ENCODE measurements around the gene GSN.

Gene GSN

DNA sequence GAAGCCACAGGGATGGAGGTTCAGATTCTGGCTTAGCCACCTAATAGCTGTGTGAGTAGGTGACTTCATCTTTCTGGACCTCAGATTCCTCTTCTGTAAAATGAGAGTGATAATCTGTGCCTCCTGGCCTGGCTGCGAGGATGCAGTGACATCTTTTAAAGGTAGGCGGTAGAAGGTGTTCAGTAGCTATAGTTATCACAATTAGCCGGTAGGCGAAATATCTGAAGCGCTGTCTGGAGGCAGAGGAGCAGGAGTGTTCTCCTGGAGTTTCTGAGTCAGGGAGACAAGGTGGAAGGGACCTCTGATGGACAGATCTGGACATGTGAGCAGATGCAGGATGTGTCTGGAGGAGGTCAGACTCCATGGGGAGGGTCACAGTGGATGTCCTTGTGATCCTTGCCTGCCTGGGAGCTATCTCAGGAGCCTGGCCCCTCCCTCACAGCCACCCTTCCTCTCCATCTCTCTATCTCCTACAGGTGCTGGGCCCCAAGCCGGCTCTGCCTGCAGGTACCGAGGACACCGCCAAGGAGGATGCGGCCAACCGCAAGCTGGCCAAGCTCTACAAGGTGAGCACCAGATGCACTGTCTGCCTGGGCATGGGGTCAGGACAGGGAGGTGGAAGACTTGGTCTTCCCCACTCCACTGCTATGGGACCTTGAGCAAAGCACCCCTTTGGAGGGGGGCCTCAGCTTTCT, 45.6 kb downstream of the GSN start:
- no peak overlapping the region for H3K4me3 ChIP-seq (ENCODE audit: low read length)
- DNase-seq (ENCODE audit: low read depth, low spot score) = no peak

DNA sequence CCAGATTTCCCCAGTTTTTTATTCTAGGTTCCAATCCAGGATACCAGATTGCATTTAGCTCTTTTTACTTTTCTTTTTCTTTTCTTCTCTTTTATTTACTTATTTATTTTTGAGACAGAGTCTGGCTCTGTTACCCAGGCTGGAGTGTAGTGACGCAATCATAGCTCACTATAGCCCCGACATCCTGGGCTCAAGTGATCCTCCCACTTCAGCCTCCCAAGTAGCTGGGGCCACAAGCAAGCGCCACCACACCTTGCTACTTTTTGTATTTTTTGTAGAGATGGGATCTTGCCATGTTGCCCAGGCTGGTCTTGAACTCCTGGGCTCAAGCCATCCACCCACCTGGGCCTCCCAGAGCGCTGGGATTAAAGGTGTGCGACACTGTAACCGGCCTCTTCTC, 48.4 kb downstream of the GSN start:
- DNase-seq (ENCODE audit: low read depth, low spot score) = no peak

GRCh38 chr9:121316852-121317373, 49.0 kb downstream of the GSN start:
- H3K4me3 ChIP-seq (ENCODE audit: low read length) = no peak overlapping the region
- DNase-seq (ENCODE audit: low read depth, low spot score) = no peak

More for the DNA sequence above, 48.4 kb downstream of the GSN start:
- H3K4me3 ChIP-seq (ENCODE audit: low read length) = no peak overlapping the region

DNA sequence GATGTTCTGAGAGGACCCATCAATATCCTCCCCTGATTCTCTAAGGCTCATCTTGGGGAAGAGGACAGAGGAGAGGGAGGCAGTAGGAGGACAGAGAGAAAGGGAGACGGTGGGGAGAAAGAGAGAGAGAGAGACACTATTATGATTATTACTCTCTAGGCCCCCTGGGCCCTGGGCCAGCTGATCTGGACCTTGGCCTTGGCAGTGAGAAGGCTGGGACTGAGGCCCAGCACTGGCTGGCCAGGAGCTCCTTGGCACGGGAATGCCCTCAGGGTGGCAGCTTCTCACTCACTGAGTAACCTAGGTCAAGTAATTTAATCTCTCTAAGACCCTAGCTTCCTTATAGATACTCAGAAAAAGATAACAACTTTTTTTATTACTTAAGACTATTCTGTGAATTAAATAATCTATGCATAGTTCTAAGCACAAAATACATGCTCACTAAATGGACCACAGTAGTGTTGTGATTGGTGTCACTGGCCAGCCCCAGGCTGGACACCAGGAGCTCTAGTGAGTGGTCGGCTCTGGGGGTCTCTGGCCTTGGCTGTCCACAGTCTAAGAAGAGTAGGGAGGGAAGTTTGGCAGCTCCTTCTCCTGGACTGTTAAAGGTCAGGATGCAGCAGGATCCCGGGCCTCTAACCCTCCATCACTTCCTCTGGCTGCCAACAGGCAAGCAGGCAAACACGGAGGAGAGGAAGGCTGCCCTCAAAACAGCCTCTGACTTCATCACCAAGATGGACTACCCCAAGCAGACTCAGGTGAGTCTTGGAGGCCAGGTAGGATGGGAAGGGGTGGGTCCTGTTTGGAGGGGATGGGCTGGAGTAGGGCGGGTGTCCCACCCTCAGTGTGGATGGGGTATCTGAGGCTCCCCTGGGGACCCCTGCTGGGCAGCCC, 50.0 kb downstream of the GSN start:
- DNase-seq (ENCODE audit: low read depth, low spot score) = no peak
- no peak overlapping the region for H3K4me3 ChIP-seq (ENCODE audit: low read length)

- no peak overlapping the region for H3K4me3 ChIP-seq (ENCODE audit: low read length)
- DNase-seq (ENCODE audit: low read depth, low spot score) = no peak
Observed at GRCh38 chr9:121318631-121319382, 50.8 kb downstream of the GSN start.

- DNase-seq (ENCODE audit: low read depth, low spot score) = no peak
- H3K4me3 ChIP-seq (ENCODE audit: low read length) = no peak overlapping the region
Observed at GRCh38 chr9:121319383-121319780, 51.4 kb downstream of the GSN start.

DNA sequence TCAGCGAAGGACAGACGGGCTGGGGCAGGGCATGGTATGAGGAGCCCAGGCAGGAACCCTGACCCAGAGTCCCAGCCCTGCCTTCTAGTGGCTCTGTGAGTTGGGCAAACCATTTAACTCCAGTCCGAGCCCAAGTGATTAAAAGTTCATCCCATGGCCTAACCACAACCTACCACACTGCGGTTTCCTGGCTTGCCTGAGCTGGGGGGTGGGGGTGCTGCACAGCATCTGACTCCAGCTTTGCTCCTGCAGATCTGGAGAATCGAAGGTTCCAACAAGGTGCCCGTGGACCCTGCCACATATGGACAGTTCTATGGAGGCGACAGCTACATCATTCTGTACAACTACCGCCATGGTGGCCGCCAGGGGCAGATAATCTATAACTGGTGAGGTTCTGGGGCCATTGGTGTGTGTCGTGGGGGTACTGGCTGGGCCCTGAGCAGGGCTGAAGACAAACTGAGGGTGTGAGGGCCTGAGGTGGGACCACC, 53.1 kb downstream of the GSN start:
- no peak overlapping the region for H3K4me3 ChIP-seq (ENCODE audit: low read length)
- peak; percentile 16 for DNase-seq (ENCODE audit: low read depth, low spot score)

GRCh38 chr9:121322037-121322736, 54.2 kb downstream of the GSN start:
- H3K4me3 ChIP-seq (ENCODE audit: low read length) = no peak overlapping the region
- no peak for DNase-seq (ENCODE audit: low read depth, low spot score)

- no peak for DNase-seq (ENCODE audit: low read depth, low spot score)
- H3K4me3 ChIP-seq (ENCODE audit: low read length) = no peak overlapping the region
Observed at GRCh38 chr9:121322737-121323448, 54.9 kb downstream of the GSN start.

- no peak for DNase-seq (ENCODE audit: low read depth, low spot score)
- H3K4me3 ChIP-seq (ENCODE audit: low read length) = no peak overlapping the region
Observed at GRCh38 chr9:121323449-121324151, 55.6 kb downstream of the GSN start.

DNA sequence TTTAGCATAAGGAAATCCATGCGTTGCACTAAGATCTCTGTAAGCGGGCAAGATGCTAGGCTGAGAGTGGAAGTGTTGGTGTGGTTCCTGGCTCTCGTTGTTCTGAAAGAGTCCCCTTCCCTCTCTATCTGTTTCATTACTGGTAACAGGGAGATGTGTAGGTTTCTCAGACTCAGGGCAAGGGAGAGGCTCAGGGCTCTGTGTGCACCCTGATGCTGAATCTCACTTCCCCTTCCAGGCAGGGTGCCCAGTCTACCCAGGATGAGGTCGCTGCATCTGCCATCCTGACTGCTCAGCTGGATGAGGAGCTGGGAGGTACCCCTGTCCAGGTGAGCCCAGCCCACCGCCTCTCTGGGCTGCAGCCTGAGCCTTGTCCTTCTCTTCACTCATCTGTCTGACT, 56.4 kb downstream of the GSN start:
- no peak for DNase-seq (ENCODE audit: low read depth, low spot score)
- H3K4me3 ChIP-seq (ENCODE audit: low read length) = no peak overlapping the region

GRCh38 chr9:121324755-121325154, 56.8 kb downstream of the GSN start:
- no peak for DNase-seq (ENCODE audit: low read depth, low spot score)
- H3K4me3 ChIP-seq (ENCODE audit: low read length) = no peak overlapping the region

DNA sequence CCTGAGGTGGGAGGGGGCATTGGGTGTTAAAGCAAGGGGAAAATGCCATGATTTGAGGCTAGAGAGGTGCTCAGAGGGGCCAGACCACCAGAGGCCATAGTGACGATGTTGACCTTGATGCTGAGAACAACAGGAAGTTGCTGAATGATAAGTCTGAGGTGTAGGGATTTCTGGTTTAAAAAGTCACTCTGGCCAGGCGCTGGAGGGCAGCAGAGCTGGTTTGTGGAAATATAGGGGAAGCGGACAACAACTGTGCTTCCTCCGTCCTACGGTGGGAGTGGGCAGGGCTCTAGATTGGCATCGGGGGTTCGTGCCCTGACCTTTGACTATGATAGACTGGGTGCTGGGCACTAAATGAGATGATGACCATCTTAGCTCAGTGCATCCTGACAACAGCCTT, 57.4 kb downstream of the GSN start:
- DNase-seq (ENCODE audit: low read depth, low spot score) = no peak
- H3K4me3 ChIP-seq (ENCODE audit: low read length) = no peak overlapping the region

- no peak overlapping the region for H3K4me3 ChIP-seq (ENCODE audit: low read length)
- no peak for DNase-seq (ENCODE audit: low read depth, low spot score)
Observed at GRCh38 chr9:121326130-121326838, 58.3 kb downstream of the GSN start.

GRCh38 chr9:121326901-121327613, 59.1 kb downstream of the GSN start:
- DNase-seq (ENCODE audit: low read depth, low spot score) = no peak
- no peak overlapping the region for H3K4me3 ChIP-seq (ENCODE audit: low read length)

DNA sequence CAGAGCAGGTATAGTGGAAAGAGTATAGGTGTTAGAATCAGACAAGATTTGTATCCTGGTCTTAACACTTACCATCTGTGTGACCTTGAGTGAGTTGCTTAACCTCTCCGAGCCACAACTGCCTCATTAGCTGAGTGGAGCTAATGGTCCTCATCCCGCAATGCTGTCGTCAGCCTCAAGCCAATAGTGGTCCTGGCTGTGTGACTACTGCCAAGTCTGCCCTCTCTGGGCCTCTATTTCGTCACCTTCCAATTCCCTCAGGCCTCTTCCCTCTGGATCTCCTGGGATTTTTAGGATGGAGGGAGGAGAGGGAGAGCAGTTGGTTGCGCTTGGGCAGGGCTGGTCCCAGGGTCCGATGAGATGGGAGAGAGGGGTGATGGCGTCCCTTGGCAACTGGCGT, 60.5 kb downstream of the GSN start:
- no peak for DNase-seq (ENCODE audit: low read depth, low spot score)

More for the DNA sequence above, 60.5 kb downstream of the GSN start:
- H3K4me3 ChIP-seq (ENCODE audit: low read length) = no peak overlapping the region
